ENCODE data around the gene IP6K2. TPM values are rescaled to one million over a fixed set of nuclear protein-coding genes. Genes with fewer than 3 reads are reported as not detected.

The IP6K2 gene
- 55.3 and 61.5 TPM in 2 replicates for total RNA-seq

GRCh38 chr3:48716982-48717746, at the start of gene IP6K2:
Gene IP6K2 (minus strand): TSS chr3:48717221. CDS start chr3:48695291, 21,930 bp downstream.

GRCh38 chr3:48685603-48686511, 31.2 kb downstream of the IP6K2 start, which contains the start of gene NCKIPSD:
Gene NCKIPSD (minus strand): TSS chr3:48685915. CDS start chr3:48685807, 108 bp downstream.

GRCh38 chr3:48662753-48663488, 54.1 kb downstream of the IP6K2 start, which contains the start of gene CELSR3:
Gene CELSR3 (minus strand): TSS chr3:48662886. CDS start chr3:48662634, 252 bp downstream.

Other genes starting within 250 kb of the IP6K2 start
- gene SHISA5, start 213.0 kb downstream of the IP6K2 start, total RNA-seq: 91.1 and 113 TPM in 2 replicates
- 4.9 and 5.7 TPM in 2 replicates for gene PFKFB4, start 160.4 kb downstream of the IP6K2 start, total RNA-seq
- 0.32 and 0.34 TPM in 2 replicates for gene UCN2, start 153.4 kb downstream of the IP6K2 start, total RNA-seq
- gene COL7A1, start 121.9 kb downstream of the IP6K2 start, total RNA-seq: 27.0 and 27.6 TPM in 2 replicates
- 294 and 307 TPM in 2 replicates for gene UQCRC1, start 107.6 kb downstream of the IP6K2 start, total RNA-seq
- gene TMEM89, start 95.5 kb downstream of the IP6K2 start, total RNA-seq: not detected in 2 replicates
- gene SLC26A6, start 81.8 kb downstream of the IP6K2 start, total RNA-seq: 16.7 and 18.5 TPM in 2 replicates
- 0.52 and 1.1 TPM in 2 replicates for gene CELSR3, start 54.3 kb downstream of the IP6K2 start, total RNA-seq
- 8.4 and 9.4 TPM in 2 replicates for gene NCKIPSD, start 31.3 kb downstream of the IP6K2 start, total RNA-seq
- gene PRKAR2A, start 130.7 kb upstream of the IP6K2 start, total RNA-seq: 19.2 and 23.5 TPM in 2 replicates
- 20.8 and 21.0 TPM in 2 replicates for gene SLC25A20, start 181.7 kb upstream of the IP6K2 start, total RNA-seq
- gene ARIH2, start 201.6 kb upstream of the IP6K2 start, total RNA-seq: 47.3 and 59.5 TPM in 2 replicates